Mesenchymal stem cell (in vitro differentiated cells and primary cell): Measurements from ENCODE around the gene DTNB.
A peak's percentile ranks its signal among the peaks of the same experiment; 100 is the strongest.

Source experiments
- DNase-seq: peaks from one replicate; pipeline ENCODE4 v3.0.0-alpha.2; 2013
- H2AFZ ChIP-seq: one replicate; pipeline ENCODE4 v1.6.1; 2013; ENCODE audit warnings: low read depth, mild to moderate bottlenecking, control low read depth, inconsistent platforms, low read length, moderate library complexity
- H2AK5ac ChIP-seq: 2 replicates; pipeline ENCODE4 v1.6.1; 2013; ENCODE audit warnings: low read length, moderate library complexity, mild to moderate bottlenecking, inconsistent platforms; ENCODE audit not compliant: severe bottlenecking
- H2BK120ac ChIP-seq: one replicate; pipeline ENCODE4 v1.6.1; 2013; ENCODE audit warnings: low read depth, mild to moderate bottlenecking, inconsistent platforms, low read length, moderate library complexity
- H2BK12ac ChIP-seq, 2 experiments: one replicate each; pipeline ENCODE4 v1.6.1; 2013; ENCODE audit warnings: inconsistent platforms in 2 of 2, low read length in 2 of 2, mild to moderate bottlenecking in 2 of 2, moderate library complexity in 2 of 2, control low read depth in 1 of 2
- H2BK15ac ChIP-seq: one replicate; pipeline ENCODE4 v1.6.1; 2013; ENCODE audit warnings: mild to moderate bottlenecking, low read depth, inconsistent platforms; ENCODE audit not compliant: poor library complexity, severe bottlenecking
- H2BK5ac ChIP-seq: 2 replicates; pipeline ENCODE4 v1.6.1; 2013; ENCODE audit warnings: low read depth, mild to moderate bottlenecking, low read length, control low read depth, inconsistent platforms; ENCODE audit not compliant: poor library complexity, severe bottlenecking
- H3K14ac ChIP-seq, 2 experiments: one replicate each; pipeline ENCODE4 v1.6.1; 2013; ENCODE audit warnings: inconsistent platforms in 2 of 2, low read length in 2 of 2, control low read depth in 1 of 2, mild to moderate bottlenecking in 1 of 2, moderate library complexity in 1 of 2
- H3K18ac ChIP-seq, 2 experiments: one replicate each; pipeline ENCODE4 v1.6.1; 2013; ENCODE audit warnings: inconsistent platforms in 2 of 2, low read length in 2 of 2, control low read depth in 1 of 2, low read depth in 1 of 2, mild to moderate bottlenecking in 1 of 2
- H3K23ac ChIP-seq, 2 experiments: one replicate each; pipeline ENCODE4 v1.6.1; 2013; ENCODE audit warnings: inconsistent platforms in 2 of 2, low read length in 2 of 2, mild to moderate bottlenecking in 2 of 2, moderate library complexity in 2 of 2, control low read depth in 1 of 2
- H3K27ac ChIP-seq: 2 replicates; pipeline ENCODE4 v1.5.1; 2013; ENCODE audit warnings: mild to moderate bottlenecking, moderate library complexity, low read length, control low read depth, inconsistent platforms; ENCODE audit not compliant: poor library complexity, severe bottlenecking
- H3K27me3 ChIP-seq, 2 experiments: 2 replicates each; pipeline versions ENCODE4 v1.6.1 to v1.7.0; 2013; ENCODE audit warnings: low read length in 2 of 2, mild to moderate bottlenecking in 2 of 2, moderate library complexity in 2 of 2, control low read depth in 1 of 2, inconsistent platforms in 1 of 2; ENCODE audit not compliant: control insufficient read depth in 1 of 2, insufficient read depth in 1 of 2
- H3K36me3 ChIP-seq, 2 experiments: 2 replicates each; pipeline versions ENCODE4 v1.6.1 to v1.7.0; 2013; ENCODE audit warnings: low read length in 2 of 2, control low read depth in 1 of 2, inconsistent platforms in 1 of 2, low read depth in 1 of 2, mild to moderate bottlenecking in 1 of 2; ENCODE audit not compliant: insufficient read depth in 2 of 2, control insufficient read depth in 1 of 2
- H3K4ac ChIP-seq, 2 experiments: one replicate each; pipeline ENCODE4 v1.6.1; 2013; ENCODE audit warnings: inconsistent platforms in 2 of 2, low read length in 2 of 2, mild to moderate bottlenecking in 2 of 2, moderate library complexity in 2 of 2, control low read depth in 1 of 2, low read depth in 1 of 2
- H3K4me1 ChIP-seq: 2 replicates; pipeline ENCODE4 v1.6.1; 2013; ENCODE audit warnings: low read depth, low read length, control low read depth; ENCODE audit not compliant: control insufficient read depth, insufficient read depth
- H3K4me2 ChIP-seq: 2 replicates; pipeline ENCODE4 v1.6.1; 2013; ENCODE audit warnings: low read length, mild to moderate bottlenecking, inconsistent platforms; ENCODE audit not compliant: poor library complexity, severe bottlenecking
- H3K4me3 ChIP-seq, 2 experiments: 2 replicates each; pipeline versions ENCODE4 v1.5.1 to v1.7.0; 2013; ENCODE audit warnings: low read length in 2 of 2, mild to moderate bottlenecking in 2 of 2, control low read depth in 1 of 2, low read depth in 1 of 2; ENCODE audit not compliant: insufficient read depth in 1 of 2
- H3K79me1 ChIP-seq: replicated peaks from 2 replicates; pipeline ENCODE4 v1.6.1; 2013; ENCODE audit warnings: mild to moderate bottlenecking, control low read depth, low read length, inconsistent platforms; ENCODE audit not compliant: poor library complexity, severe bottlenecking
- H3K9ac ChIP-seq: 2 replicates; pipeline ENCODE4 v1.7.0; 2013; ENCODE audit warnings: mild to moderate bottlenecking, low read length, moderate library complexity
- H3K9me3 ChIP-seq: 2 replicates; pipeline ENCODE4 v1.7.0; 2013; ENCODE audit warnings: mild to moderate bottlenecking, low read length; ENCODE audit not compliant: control insufficient read depth
- H4K8ac ChIP-seq: one replicate; pipeline ENCODE4 v1.6.1; 2013; ENCODE audit warnings: inconsistent platforms, mild to moderate bottlenecking, low read length, moderate library complexity
- H4K91ac ChIP-seq: one replicate; pipeline ENCODE4 v1.6.1; 2013; ENCODE audit warnings: mild to moderate bottlenecking, low read length, inconsistent platforms
- WGBS: methylation state at CpG from one replicate; pipeline ENCODE4 v1.1.7; 2013; ENCODE audit warnings: mixed read lengths; 5-methylcytosine and 5-hydroxymethylcytosine counted together

DTNB gene

DNA sequence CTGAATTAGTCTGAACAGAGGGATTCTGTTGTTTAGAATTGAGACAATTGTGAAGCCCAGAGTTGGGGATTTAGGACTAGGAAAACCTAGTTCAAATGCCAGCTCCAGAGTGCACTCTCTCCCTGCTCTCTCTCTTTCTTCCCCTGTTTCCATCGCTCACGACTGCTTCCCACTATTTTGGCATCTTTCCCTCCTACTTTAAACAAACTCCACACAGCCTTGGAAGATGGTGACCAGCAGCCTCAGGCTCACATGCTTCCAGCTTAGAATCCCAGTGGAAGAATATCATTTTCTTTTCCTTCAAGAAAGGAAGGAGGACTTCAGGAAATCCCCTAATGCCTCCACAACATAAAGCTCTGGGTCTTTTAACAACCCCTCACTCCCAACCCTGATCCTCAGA lies 325.5 kb downstream of the DTNB start:
- Histone ChIP-seq H2BK15ac (no peak overlapping the region), H3K4me2 (no peak overlapping the region), H2AK5ac (no peak overlapping the region), H3K4me3 (no peak overlapping the region), H3K14ac (no peak overlapping the region), H3K23ac (no peak overlapping the region), H2AFZ (no peak overlapping the region), H2BK12ac (peak overlapping the region in 1 of 2 experiments; percentile 28), H4K91ac (no peak overlapping the region), H3K4me1 (peaks cover 14% of the 10 kb centered on the region), H3K27me3 (no peaks in the 10 kb centered on the region), H3K79me1 (no peaks in the 10 kb centered on the region), H3K18ac (no peak overlapping the region), H3K4ac (no peak overlapping the region), H2BK5ac (no peak overlapping the region), H2BK120ac (no peak overlapping the region), H3K36me3 (no peaks in the 10 kb centered on the region), H3K9ac (no peak overlapping the region), H3K9me3 (no peaks in the 10 kb centered on the region), H4K8ac (no peak overlapping the region), H3K27ac (no peak overlapping the region)
- WGBS = 42% methylated on average over 2 of the region's 2 CpGs
- peak; percentile 57 for DNase-seq

DNA sequence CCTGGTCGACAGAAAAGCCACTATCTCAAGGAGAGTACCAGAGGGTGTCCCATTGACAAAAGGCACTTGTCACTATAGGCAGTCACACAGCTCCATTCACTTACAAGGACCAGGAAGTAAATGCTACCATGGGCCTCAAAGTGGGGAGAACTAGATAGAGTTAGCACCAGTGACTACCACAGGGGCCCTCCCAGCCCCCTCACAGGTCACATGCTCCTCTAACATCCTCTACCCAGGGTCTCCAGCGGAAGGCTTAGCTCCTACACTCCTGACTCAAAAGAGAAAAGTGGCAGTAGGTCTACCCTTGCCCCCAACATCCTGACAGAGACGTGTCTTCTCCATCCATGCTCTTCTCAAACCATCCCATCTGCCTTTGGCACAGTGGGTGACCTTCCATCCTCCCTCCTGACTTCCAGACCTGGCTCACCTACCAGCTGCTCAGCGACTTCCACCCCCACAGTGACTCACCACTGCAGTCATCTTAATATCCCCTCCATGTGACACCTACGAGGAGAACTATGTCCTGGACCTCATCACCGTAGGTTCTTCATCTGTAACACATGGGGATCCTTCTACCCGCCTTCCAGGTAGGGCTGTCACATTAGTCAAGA lies 326.1 kb downstream of the DTNB start:
- peak overlapping the region; percentile 1 to 11 for H2BK12ac ChIP-seq
- no peak overlapping the region for H3K9ac ChIP-seq
- H4K91ac ChIP-seq = no peak overlapping the region
- H4K8ac ChIP-seq = no peak overlapping the region
- H3K27me3 ChIP-seq = no peaks in the 10 kb centered on the region
- 78% methylated on average over 7 of the region's 7 CpGs for WGBS
- no peak overlapping the region for H2AK5ac ChIP-seq
- no peak overlapping the region for H2BK5ac ChIP-seq
- no peak overlapping the region for H3K4ac ChIP-seq
- H3K18ac ChIP-seq = peak overlapping the region in 1 of 2 experiments; percentile 4
- no peak overlapping the region for H3K4me2 ChIP-seq
- H3K36me3 ChIP-seq = no peaks in the 10 kb centered on the region
- H3K79me1 ChIP-seq = no peaks in the 10 kb centered on the region
- peaks cover 18% of the 10 kb centered on the region for H3K4me1 ChIP-seq
- no peaks in the 10 kb centered on the region for H3K9me3 ChIP-seq
- H2BK120ac ChIP-seq = no peak overlapping the region
- peak; percentile 39 for DNase-seq
- no peak overlapping the region for H3K4me3 ChIP-seq
- no peak overlapping the region for H3K14ac ChIP-seq
- H2BK15ac ChIP-seq = no peak overlapping the region
- no peak overlapping the region for H3K23ac ChIP-seq
- no peak overlapping the region for H2AFZ ChIP-seq
- H3K27ac ChIP-seq = no peak overlapping the region

DNA sequence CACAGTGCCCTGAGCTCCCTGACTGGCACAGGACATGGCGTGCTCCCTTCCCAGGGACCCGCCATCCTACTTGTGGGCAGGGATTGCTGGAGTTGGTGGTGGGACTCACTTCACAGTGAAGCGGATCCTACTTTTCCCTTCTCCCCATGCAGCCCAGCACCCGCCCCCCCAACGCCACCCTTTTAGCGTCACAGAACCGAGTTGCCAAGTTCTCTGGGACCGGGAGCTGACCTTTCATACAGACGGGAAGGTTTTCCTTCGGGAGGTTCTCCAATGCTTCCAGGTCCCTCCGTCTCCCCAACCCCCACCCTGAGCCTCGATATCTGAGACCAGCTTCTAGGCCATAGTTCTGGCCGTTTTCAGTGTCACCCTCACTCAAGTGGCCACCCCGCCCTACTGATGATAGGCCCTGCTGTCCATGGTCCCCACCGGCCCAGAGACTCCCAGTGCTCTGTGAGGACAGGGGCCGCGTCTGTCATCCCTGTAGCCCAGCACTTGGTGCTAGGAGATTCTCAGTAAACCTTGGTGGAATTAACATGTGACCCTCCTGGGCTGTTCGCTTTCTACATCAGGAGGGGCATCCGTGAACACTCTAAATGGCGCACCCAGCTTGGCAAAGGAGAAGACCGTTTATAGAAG lies 330.1 kb downstream of the DTNB start:
- Histone ChIP-seq H2BK15ac (no peak overlapping the region), H3K4me3 (no peak overlapping the region), H2AFZ (no peak overlapping the region), H4K91ac (no peak overlapping the region), H3K4me1 (peaks cover 23% of the 10 kb centered on the region), H2BK120ac (no peak overlapping the region), H3K4me2 (no peak overlapping the region), H3K27me3 (no peaks in the 10 kb centered on the region), H2BK12ac (no peak overlapping the region), H3K23ac (no peak overlapping the region), H3K79me1 (peaks cover 6% of the 10 kb centered on the region), H3K27ac (no peak overlapping the region), H3K9ac (no peak overlapping the region), H3K4ac (no peak overlapping the region), H4K8ac (no peak overlapping the region), H2AK5ac (no peak overlapping the region), H2BK5ac (no peak overlapping the region), H3K9me3 (no peaks in the 10 kb centered on the region), H3K14ac (no peak overlapping the region), H3K18ac (no peak overlapping the region), H3K36me3 (peaks cover 0 to 10% of the 10 kb centered on the region in 2 experiments)
- 90% methylated on average over 21 of the region's 21 CpGs for WGBS
- no peak for DNase-seq

GRCh38 chr2:25342372-25343186 lies 330.8 kb downstream of the DTNB start:
- Histone ChIP-seq H3K23ac (no peak overlapping the region), H2AK5ac (no peak overlapping the region), H3K4me2 (peak overlapping the region; percentile 96), H3K4me1 (peaks cover 25% of the 10 kb centered on the region), H2BK15ac (no peak overlapping the region), H2BK5ac (no peak overlapping the region), H3K18ac (peak overlapping the region in 1 of 2 experiments; percentile 76), H2AFZ (peak overlapping the region; percentile 70), H3K9me3 (no peaks in the 10 kb centered on the region), H3K36me3 (peaks cover 0 to 11% of the 10 kb centered on the region in 2 experiments), H4K8ac (no peak overlapping the region), H2BK12ac (peak overlapping the region in 1 of 2 experiments; percentile 91), H3K14ac (peak overlapping the region in 1 of 2 experiments; percentile 68), H3K79me1 (peaks cover 12% of the 10 kb centered on the region), H3K4me3 (peak overlapping the region; percentile 71 to 73), H3K27me3 (no peaks in the 10 kb centered on the region), H4K91ac (no peak overlapping the region), H3K9ac (peak overlapping the region; percentile 51), H3K27ac (no peak overlapping the region), H2BK120ac (peak overlapping the region; percentile 68), H3K4ac (peak overlapping the region in 1 of 2 experiments; percentile 18)
- 10% methylated on average over 39 of the region's 45 CpGs for WGBS
- peak; percentile 89 for DNase-seq
